ENCODE data around the gene BCKDK. TPM values are rescaled to one million over a fixed set of nuclear protein-coding genes. Genes with fewer than 3 reads are reported as not detected.

The BCKDK gene
- total RNA-seq, 1 donor: 30.0 TPM

DNA sequence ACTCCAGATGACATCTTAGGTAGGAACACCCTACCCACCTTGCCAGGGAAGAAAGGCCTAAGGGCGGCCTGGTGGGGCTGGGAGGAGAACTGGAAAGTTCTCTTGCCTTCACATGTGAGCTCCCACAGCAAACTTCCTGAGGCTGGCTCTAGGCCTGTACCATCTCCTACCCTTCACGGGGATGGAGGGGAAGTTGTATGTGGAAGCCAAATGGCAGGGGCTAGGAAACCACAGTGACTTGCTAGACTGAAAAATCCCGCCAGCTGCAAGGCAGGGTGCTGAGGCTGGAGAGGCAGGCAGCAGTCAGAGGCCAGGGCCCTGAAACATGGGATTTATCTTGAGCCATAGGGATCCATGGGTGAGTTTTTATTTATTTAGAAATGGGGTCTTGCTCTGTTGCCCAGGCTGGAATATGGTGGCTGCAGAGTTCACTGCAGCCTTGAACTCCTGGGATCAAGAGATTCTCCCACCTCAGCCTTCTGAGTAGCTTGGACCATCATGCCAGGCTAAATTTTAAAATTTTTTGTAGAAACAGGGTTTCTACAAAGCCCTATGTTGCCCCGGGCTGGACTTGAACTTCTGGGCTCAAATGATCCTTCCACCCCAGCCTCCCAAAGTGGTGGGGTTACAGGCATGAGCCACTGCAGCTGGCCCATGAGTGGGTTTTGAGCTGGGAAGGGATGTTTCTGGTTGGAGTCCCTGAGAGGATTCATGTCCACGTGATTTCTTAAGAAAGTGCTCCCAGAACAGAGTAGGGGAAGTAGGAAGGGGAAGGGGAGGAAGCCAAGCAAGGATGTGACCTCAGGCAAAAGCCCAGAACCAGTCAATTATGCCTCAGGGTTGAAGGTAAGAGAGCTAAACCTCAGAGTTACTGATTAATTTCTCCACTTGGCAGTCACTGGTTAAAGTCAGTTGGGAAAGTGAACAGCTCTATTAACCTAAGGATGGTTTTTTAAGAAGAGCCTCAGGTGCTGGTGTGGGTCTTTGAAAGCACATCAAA, 5.2 kb downstream of the BCKDK start:
- DNase-seq (ENCODE audit: insufficient read length, low spot score, missing footprints): peak; percentile 47
- Histone ChIP-seq H2AFZ (ENCODE audit: low read length) (no peak overlapping the region), H3K4me2 (ENCODE audit: insufficient read depth, low read length) (no peak overlapping the region), H3K4me3 (ENCODE audit: insufficient read depth, low read length) (no peak overlapping the region), H3K27me3 (ENCODE audit: insufficient read depth, low read length) (no peaks in the 10 kb centered on the region), H4K20me1 (ENCODE audit: insufficient read depth, low read length) (peaks cover 4% of the 10 kb centered on the region), H3K79me2 (ENCODE audit: insufficient read depth, low read length) (peaks cover 18% of the 10 kb centered on the region), H3K4me1 (ENCODE audit: insufficient read depth, low read length) (peaks cover 16% of the 10 kb centered on the region), H3K27ac (ENCODE audit: low read depth, low read length) (no peak overlapping the region), H3K36me3 (ENCODE audit: insufficient read depth, low read length) (peaks cover 38% of the 10 kb centered on the region), H3K9me3 (ENCODE audit: low read depth, low read length) (no peaks in the 10 kb centered on the region)
- no peak for TF ChIP-seq CTCF (IDR thresholded peaks at IDR 0.05; ENCODE audit: extremely low read depth, low read depth, low read length)

DNA sequence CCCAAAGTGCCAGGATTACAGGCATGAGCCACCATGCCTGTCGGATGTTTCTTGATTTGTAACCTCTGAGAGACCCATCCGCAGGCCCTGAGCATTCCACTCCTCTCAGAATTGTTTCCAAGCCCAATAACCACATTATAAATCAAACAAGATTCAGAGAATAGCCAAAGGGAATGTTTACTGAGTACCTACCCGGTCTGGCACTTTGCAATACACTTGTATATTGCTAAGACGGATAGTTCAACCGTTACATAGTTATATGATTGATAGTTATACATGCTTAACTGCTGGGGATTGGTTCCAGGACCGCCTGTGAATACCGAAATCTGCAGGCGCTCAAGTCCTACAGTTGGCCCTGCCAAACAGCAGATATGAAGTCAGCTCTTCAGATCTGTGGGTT, 6.3 kb downstream of the BCKDK start:
- H3K4me2 ChIP-seq (ENCODE audit: insufficient read depth, low read length): no peak overlapping the region
- DNase-seq (ENCODE audit: insufficient read length, low spot score, missing footprints): peak; percentile 35
- no peak for TF ChIP-seq CTCF (IDR thresholded peaks at IDR 0.05; ENCODE audit: extremely low read depth, low read depth, low read length)
- no peak overlapping the region for H2AFZ ChIP-seq (ENCODE audit: low read length)
- H3K36me3 ChIP-seq (ENCODE audit: insufficient read depth, low read length): peaks cover 39% of the 10 kb centered on the region
- no peak overlapping the region for H3K4me3 ChIP-seq (ENCODE audit: insufficient read depth, low read length)
- peaks cover 9% of the 10 kb centered on the region for H4K20me1 ChIP-seq (ENCODE audit: insufficient read depth, low read length)
- H3K4me1 ChIP-seq (ENCODE audit: insufficient read depth, low read length): peaks cover 12% of the 10 kb centered on the region
- no peaks in the 10 kb centered on the region for H3K9me3 ChIP-seq (ENCODE audit: low read depth, low read length)
- peaks cover 16% of the 10 kb centered on the region for H3K79me2 ChIP-seq (ENCODE audit: insufficient read depth, low read length)
- H3K27ac ChIP-seq (ENCODE audit: low read depth, low read length): no peak overlapping the region
- no peaks in the 10 kb centered on the region for H3K27me3 ChIP-seq (ENCODE audit: insufficient read depth, low read length)

GRCh38 chr16:31117384-31118222, 9.4 kb downstream of the BCKDK start, which contains the start of gene KAT8:
Gene KAT8 (plus strand): TSS chr16:31117664. CDS start chr16:31117682, 18 bp downstream.
- peak within 1 kb of the TSS; percentile 86 for H2AFZ ChIP-seq (ENCODE audit: low read length)
- no peaks in the 10 kb centered on the region for H3K9me3 ChIP-seq (ENCODE audit: low read depth, low read length)
- peaks cover 39% of the 10 kb centered on the region for H3K36me3 ChIP-seq (ENCODE audit: insufficient read depth, low read length)

More at GRCh38 chr16:31117384-31118222, 9.4 kb downstream of the BCKDK start, which contains the start of gene KAT8:
- Histone ChIP-seq H3K4me3 (ENCODE audit: insufficient read depth, low read length) (peak within 1 kb of the TSS; percentile 80), H3K27ac (ENCODE audit: low read depth, low read length) (peak within 1 kb of the TSS; percentile 97), H4K20me1 (ENCODE audit: insufficient read depth, low read length) (peaks cover 6% of the 10 kb centered on the region), H3K4me2 (ENCODE audit: insufficient read depth, low read length) (peak within 1 kb of the TSS; percentile 95), H3K79me2 (ENCODE audit: insufficient read depth, low read length) (peaks cover 24% of the 10 kb centered on the region), H3K27me3 (ENCODE audit: insufficient read depth, low read length) (no peaks in the 10 kb centered on the region), H3K4me1 (ENCODE audit: insufficient read depth, low read length) (peaks cover 11% of the 10 kb centered on the region)
- TF ChIP-seq CTCF (IDR thresholded peaks at IDR 0.05; ENCODE audit: extremely low read depth, low read depth, low read length): no peak
- DNase-seq (ENCODE audit: insufficient read length, low spot score, missing footprints): peak; percentile 99
